SK-N-SH (cell line): ENCODE data around the gene FRAS1.

Experiments used
- EZH2phosphoT487 ChIP-seq: fragments of 200-600 bp; sonication (generic); IDR thresholded peaks from 2 replicates; pipeline ENCODE4 v1.6.1; 2017; ENCODE audit warnings: low read depth, mixed run types, mild to moderate bottlenecking, antibody characterized with exemption, moderate library complexity, borderline replicate concordance
- GABPA ChIP-seq: IDR thresholded peaks from 2 replicates; pipeline ENCODE4 v1.4.0; 2012; ENCODE audit warnings: low read depth, mild to moderate bottlenecking
- GATA2 ChIP-seq: sonication (generic); formaldehyde crosslinking; IDR thresholded peaks from 2 replicates; pipeline ENCODE4 v1.5.0; 2020; ENCODE audit warnings: mild to moderate bottlenecking, missing genetic modification reagents
- JUND ChIP-seq: IDR thresholded peaks from 2 replicates; pipeline ENCODE4 v1.4.0; 2012
- POLR2AphosphoS5 ChIP-seq: IDR thresholded peaks from 2 replicates; pipeline ENCODE4 v1.6.1; 2012; ENCODE audit warnings: low read depth, low read length
- RAD21 ChIP-seq: IDR thresholded peaks from 2 replicates; pipeline ENCODE4 v1.6.1; 2012; ENCODE audit warnings: mild to moderate bottlenecking, low read length
- RXRA ChIP-seq: IDR thresholded peaks from 2 replicates; pipeline ENCODE4 v1.4.0; 2012; ENCODE audit warnings: low read depth, mild to moderate bottlenecking, borderline replicate concordance
- SMC3 ChIP-seq: IDR thresholded peaks from 2 replicates; pipeline ENCODE4 v1.6.1; 2012; ENCODE audit warnings: low read depth, low read length, improper control_type of control experiment
- TEAD4 ChIP-seq: IDR thresholded peaks from 2 replicates; pipeline ENCODE4 v1.4.0; 2012; ENCODE audit warnings: mild to moderate bottlenecking, borderline replicate concordance; ENCODE audit not compliant: insufficient read depth
- TF ChIP-seq, protein P1 (sequence below): IDR thresholded peaks from 2 replicates; pipeline ENCODE4 v1.6.1; 2012; ENCODE audit warnings: mild to moderate bottlenecking, low read depth, low read length, moderate library complexity
- TF ChIP-seq, protein P2 (sequence below): fragments of 200-600 bp; sonication (generic); IDR thresholded peaks from 2 replicates; pipeline ENCODE4 v1.6.1; 2017; ENCODE audit warnings: antibody characterized with exemption, mild to moderate bottlenecking, moderate library complexity
- TF ChIP-seq, protein P3 (sequence below): IDR thresholded peaks from 2 replicates; pipeline ENCODE4 v1.4.0; 2012; ENCODE audit warnings: low read depth
- TF ChIP-seq, protein P4 (sequence below): IDR thresholded peaks from 2 replicates; pipeline ENCODE4 v1.4.0; 2012; ENCODE audit warnings: low read depth, borderline replicate concordance

DNA sequence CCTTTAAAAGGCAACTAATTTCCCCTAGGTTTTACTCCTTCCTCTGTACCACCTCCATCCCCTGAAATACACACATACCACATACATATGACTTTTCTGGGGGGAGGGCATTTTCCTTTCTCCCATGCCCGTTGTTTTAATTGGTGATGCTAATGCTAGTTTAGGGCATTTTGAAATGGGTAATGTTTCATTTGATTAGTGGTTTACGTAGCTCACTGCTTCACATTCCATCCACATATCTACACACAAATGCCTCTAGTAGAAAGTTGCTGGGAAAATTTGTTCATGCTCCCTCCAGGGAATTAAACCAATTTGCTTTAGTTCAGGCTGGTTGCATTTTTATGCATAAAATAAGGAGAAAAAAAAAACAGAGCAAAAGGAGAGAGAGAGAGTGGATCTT is 231.2 kb downstream of the FRAS1 start:
- TF ChIP-seq, protein P1, sequence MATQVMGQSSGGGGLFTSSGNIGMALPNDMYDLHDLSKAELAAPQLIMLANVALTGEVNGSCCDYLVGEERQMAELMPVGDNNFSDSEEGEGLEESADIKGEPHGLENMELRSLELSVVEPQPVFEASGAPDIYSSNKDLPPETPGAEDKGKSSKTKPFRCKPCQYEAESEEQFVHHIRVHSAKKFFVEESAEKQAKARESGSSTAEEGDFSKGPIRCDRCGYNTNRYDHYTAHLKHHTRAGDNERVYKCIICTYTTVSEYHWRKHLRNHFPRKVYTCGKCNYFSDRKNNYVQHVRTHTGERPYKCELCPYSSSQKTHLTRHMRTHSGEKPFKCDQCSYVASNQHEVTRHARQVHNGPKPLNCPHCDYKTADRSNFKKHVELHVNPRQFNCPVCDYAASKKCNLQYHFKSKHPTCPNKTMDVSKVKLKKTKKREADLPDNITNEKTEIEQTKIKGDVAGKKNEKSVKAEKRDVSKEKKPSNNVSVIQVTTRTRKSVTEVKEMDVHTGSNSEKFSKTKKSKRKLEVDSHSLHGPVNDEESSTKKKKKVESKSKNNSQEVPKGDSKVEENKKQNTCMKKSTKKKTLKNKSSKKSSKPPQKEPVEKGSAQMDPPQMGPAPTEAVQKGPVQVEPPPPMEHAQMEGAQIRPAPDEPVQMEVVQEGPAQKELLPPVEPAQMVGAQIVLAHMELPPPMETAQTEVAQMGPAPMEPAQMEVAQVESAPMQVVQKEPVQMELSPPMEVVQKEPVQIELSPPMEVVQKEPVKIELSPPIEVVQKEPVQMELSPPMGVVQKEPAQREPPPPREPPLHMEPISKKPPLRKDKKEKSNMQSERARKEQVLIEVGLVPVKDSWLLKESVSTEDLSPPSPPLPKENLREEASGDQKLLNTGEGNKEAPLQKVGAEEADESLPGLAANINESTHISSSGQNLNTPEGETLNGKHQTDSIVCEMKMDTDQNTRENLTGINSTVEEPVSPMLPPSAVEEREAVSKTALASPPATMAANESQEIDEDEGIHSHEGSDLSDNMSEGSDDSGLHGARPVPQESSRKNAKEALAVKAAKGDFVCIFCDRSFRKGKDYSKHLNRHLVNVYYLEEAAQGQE: no peak
- TF ChIP-seq, protein P2, sequence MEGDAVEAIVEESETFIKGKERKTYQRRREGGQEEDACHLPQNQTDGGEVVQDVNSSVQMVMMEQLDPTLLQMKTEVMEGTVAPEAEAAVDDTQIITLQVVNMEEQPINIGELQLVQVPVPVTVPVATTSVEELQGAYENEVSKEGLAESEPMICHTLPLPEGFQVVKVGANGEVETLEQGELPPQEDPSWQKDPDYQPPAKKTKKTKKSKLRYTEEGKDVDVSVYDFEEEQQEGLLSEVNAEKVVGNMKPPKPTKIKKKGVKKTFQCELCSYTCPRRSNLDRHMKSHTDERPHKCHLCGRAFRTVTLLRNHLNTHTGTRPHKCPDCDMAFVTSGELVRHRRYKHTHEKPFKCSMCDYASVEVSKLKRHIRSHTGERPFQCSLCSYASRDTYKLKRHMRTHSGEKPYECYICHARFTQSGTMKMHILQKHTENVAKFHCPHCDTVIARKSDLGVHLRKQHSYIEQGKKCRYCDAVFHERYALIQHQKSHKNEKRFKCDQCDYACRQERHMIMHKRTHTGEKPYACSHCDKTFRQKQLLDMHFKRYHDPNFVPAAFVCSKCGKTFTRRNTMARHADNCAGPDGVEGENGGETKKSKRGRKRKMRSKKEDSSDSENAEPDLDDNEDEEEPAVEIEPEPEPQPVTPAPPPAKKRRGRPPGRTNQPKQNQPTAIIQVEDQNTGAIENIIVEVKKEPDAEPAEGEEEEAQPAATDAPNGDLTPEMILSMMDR: no peak
- TF ChIP-seq SMC3 (no peak), POLR2AphosphoS5 (no peak), RAD21 (no peak), EZH2phosphoT487 (no peak), RXRA (no peak), JUND (no peak), GATA2 (CRISPR knock-in tag) (no peak), TEAD4 (no peak), GABPA (no peak)
- TF ChIP-seq, protein P3, sequence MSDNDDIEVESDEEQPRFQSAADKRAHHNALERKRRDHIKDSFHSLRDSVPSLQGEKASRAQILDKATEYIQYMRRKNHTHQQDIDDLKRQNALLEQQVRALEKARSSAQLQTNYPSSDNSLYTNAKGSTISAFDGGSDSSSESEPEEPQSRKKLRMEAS: no peak
- TF ChIP-seq, protein P4, sequence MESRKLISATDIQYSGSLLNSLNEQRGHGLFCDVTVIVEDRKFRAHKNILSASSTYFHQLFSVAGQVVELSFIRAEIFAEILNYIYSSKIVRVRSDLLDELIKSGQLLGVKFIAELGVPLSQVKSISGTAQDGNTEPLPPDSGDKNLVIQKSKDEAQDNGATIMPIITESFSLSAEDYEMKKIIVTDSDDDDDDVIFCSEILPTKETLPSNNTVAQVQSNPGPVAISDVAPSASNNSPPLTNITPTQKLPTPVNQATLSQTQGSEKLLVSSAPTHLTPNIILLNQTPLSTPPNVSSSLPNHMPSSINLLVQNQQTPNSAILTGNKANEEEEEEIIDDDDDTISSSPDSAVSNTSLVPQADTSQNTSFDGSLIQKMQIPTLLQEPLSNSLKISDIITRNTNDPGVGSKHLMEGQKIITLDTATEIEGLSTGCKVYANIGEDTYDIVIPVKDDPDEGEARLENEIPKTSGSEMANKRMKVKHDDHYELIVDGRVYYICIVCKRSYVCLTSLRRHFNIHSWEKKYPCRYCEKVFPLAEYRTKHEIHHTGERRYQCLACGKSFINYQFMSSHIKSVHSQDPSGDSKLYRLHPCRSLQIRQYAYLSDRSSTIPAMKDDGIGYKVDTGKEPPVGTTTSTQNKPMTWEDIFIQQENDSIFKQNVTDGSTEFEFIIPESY: no peak
